Keratinocyte (primary cell): ENCODE data around the gene MYNN.

Experiments
- CTCF ChIP-seq, 3 experiments: IDR thresholded peaks in 1 of 3; conservative IDR thresholded peaks in 1 of 3; optimal IDR thresholded peaks in 1 of 3; 2 replicates in 2 of 3; 3 replicates in 1 of 3; pipeline versions ENCODE3 to v1.5.1; 2011; ENCODE audit warnings: low read length in 3 of 3, mild to moderate bottlenecking in 3 of 3, moderate library complexity in 2 of 3, control low read depth in 1 of 3, inconsistent platforms in 1 of 3; ENCODE audit not compliant: insufficient read depth in 2 of 3; ENCODE audit errors: extremely low read depth in 1 of 3
- EZH2 ChIP-seq: IDR thresholded peaks from one replicate; pipeline ENCODE4 v1.6.1; 2012; ENCODE audit warnings: inconsistent platforms, mild to moderate bottlenecking, low read length, moderate library complexity

- TF ChIP-seq CTCF (optimal IDR thresholded peaks at IDR 0.05 in 1 of 3, IDR thresholded peaks at IDR 0.05 in 1 of 3, conservative IDR thresholded peaks at IDR 0.05 in 1 of 3; ENCODE audit: extremely low read depth in 1 of 3, insufficient read depth in 2 of 3, low read length in 3 of 3) = no peak
- TF ChIP-seq EZH2 = no peak
These were observed 36.1 kb downstream of the MYNN start for GRCh38 chr3:169809230-169809795.
